Glomerular visceral epithelial cell (primary cell): ENCODE data around the gene METAP1.
"Not testable (repeated sequence)": the region's sequence is repeated elsewhere in the genome, so short reads cannot be mapped to it uniquely, and the experiment has no call there.

Experiments used
- DNase-seq: peaks from one replicate; pipeline ENCODE4 v3.0.0-alpha.2; 2016; ENCODE audit errors: extremely low spot score

The METAP1 gene

GRCh38 chr4:98995183-98996055, at the start of gene METAP1:
Gene METAP1, plus strand, starts transcription at chr4:98995721. Its CDS starts 33 bp downstream, at chr4:98995754.
- DNase-seq, result peak; percentile 99

DNA sequence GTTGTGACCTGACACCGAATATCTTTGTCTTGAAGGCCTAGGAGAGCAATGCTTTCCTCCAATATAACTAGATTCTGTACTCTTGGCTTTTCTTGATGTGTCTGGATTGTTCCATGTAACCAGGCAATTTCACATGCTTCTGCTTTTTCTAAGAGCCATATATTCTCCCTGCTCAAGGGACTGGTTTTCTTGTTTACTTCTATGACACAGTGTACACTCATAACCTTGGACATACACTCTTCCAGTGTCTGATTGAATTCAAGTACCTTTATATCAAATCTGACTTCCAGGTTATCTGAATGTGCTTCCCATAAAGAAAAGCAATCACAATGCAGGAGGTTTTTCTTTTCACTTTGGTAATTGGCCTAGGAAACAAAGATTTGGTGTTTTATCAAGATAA, 49.2 kb upstream of the METAP1 start:
- no peak for DNase-seq

DNA sequence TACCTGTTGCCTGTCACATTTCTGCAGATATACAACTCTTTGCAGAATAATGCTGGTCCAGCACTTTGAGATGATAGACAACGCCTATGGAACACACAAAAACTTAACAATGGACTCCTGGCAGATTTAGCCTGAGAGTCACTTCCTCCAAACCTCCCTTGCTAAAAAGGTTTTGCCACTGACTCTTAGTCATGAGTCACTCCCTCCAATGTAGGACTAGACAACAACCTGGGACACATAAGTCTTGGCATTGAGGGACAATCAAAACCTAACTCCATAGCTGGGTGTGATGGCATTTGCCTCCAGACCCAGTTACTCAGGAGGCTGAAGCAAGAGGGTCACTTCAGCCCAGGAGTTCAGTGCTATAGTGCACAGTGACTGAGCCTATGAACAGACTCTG, 44.6 kb upstream of the METAP1 start:
- no peak for DNase-seq

- DNase-seq, result no peak
Observed at GRCh38 chr4:98951710-98952109, 43.8 kb upstream of the METAP1 start.

DNA sequence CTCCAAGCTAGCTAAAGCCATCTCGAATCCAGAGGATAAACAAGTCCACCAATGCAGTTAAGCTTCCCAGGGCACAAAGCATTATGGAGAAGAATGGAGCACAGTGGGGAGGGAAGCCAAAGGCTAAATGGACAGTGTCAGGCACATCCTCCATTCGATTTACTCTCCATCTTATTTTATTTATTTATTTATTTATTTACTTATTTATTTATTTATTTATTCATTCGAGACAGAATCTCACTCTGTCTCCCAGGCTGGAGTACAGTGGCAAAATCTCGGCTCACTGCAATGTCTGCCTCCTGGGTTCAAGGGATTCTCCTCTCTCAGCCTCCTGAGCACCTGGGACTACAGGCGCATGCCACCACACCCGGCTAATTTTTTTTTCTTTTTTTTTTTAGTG, 40.3 kb upstream of the METAP1 start:
- DNase-seq, result no peak

DNA sequence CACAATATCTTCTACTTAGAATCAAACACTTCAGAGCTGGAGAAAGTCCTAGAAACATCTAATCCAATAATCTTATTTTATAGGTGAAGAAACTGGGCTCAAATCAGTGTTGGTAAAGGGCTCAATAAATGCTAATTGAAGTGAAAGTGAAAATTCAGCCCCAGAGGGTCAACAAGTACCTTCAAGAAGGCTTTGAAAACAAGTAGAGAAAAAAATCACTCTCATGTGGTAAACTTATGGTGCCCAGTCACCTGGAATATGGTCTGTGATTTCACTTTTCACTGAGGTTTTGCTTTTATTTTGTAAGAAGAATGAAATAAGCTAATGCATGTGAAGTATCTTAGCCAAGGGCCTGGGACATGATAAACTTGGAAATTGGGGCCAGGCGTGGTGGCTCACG, 37.5 kb upstream of the METAP1 start:
- no peak for DNase-seq

- no peak for DNase-seq
Observed at GRCh38 chr4:98959411-98959810, 36.1 kb upstream of the METAP1 start.

DNA sequence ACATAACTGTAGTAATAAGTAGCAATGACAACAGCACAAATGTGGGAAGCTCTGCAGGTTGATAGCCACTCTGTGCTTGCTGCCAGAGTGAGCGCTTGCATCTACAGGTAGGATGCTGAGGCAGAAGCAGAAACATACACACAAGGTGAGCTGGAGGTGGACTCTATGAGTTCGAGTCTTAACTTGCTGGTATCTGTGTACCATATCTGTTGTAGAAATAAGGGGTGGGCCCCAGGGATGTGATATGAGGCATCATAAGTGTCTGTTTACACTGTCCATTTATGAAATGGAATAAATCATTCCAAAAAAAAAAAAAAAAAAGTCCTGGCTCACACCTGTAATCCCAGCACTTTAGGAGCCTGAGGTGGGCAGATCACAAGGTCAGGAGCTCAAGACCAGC, 33.8 kb upstream of the METAP1 start:
- no peak for DNase-seq

DNA sequence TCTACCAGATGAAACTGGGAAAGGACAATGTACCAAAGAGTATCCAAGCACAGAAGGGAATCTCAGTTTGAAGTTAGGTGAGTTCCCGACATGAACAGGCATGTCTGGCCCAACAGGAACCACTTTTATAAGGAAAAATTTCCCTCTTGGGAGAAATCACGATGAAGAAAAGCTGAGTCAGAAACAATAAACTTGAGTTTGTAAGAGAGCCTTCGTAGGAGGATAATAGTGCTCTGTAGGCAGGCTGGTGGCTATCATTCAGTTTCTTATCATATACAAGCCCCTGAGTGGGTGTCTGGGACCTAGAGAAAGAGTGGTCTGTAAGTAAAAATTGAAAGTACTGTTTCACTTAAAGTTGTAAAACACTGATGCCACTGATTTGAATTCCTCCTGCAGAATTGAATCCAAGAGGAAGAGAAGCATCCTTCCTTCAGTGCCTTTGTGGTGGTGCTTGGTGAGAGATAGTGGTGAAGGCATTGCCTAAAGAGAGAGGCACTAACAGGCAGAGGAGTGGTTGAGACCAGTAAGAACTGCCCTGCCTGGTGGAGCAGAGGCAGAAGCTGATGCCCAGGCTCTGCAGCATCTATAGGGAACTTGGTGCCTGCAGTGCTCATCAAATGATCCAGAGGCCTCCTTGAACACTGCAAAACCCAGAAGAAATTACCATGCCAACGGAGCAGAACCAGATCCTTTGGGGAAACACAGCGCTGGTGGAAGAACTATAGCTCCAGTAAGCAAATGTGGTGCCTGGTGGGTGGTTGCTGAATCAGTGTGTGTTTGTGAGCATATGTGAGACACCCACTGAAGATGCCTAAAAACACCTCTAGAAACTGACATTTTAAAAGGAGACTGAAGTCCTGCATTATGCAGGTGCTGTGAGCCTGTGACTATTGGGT, 31.7 kb upstream of the METAP1 start:
- DNase-seq, result peak; percentile 2

DNA sequence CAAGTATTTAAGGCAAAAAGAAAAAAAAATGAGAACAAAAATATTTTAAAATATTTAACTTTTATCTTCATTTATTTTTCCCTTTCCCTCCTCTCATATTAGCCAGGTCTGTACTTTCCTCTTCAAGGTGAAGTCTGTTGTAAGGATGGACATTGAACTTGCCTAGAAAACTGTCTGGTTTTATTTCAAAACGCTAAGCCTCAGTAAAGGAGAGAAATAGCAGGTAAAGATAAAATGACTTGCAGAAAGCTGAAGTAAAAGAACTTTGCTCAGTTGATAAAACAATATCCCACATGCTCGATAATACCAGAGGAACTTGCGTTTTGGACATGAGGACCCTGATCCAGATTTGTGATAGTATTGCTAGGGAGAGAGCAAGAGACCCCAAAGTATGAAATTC, 28.6 kb upstream of the METAP1 start:
- no peak for DNase-seq

- no peak for DNase-seq
Observed at GRCh38 chr4:98967786-98968329, 27.7 kb upstream of the METAP1 start.

DNA sequence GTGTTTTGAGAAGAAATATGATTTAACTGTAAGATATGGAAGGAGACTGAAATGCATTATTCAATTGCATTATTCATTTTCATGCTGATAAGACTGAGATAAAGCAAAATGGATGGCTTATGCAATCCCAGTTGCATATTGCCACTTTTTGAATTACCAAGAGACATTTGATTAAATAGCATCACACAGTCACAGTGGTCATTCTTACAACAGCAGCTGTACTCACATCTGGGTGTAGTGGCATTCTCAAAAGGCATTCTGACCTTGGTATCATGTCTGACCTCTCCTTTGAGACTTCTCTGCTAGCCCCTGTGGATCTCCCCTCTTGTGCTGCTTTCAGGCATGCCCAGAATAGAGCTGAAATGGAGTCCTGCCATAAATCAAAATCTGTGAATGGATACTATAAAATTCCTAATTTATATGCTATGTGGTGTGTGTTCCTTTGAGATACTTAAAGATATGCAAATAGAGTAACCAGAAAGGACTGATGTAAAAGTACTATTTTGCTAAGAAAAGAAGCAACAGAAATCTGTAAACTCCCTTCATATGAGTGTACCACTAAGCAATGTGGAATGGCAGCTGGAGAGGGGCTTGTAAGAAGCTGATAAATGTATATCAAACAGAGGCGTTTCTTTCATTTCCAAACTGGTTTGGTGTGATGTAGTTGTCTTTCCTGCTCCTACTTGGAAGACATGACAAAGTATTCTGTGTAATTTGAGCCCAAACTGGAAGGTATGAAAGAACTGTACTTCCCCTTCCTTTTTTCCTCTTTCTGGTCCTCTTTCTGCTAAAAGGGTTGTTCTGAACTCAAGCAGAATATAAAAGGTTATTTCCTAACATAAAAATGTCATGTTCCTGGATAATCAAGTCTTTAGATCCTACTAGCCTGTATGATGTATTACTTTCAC, 25.4 kb upstream of the METAP1 start:
- DNase-seq, result no peak

GRCh38 chr4:98976716-98977115, 18.8 kb upstream of the METAP1 start:
- no peak for DNase-seq

- DNase-seq, result no peak
Observed at GRCh38 chr4:98977557-98977956, 18.0 kb upstream of the METAP1 start.

DNA sequence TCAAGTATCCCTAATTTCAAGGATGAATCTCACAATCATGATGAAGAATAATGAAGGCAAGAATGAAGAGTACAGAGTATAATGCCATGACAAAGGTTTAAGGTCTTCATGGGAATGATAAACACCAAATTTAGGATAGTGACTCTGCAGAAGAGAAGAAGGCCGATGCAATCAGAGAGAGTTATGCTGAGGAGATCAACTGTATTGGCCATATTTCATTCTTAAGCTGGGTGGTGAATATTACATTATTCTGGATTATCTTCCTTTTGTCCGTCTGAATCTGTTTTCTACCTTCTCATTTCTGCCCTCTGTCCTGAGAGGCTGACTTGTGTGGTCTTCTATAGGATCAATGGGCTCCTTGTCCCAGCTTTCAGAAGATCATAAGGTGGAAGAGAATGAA, 7.8 kb upstream of the METAP1 start:
- no peak for DNase-seq

DNA sequence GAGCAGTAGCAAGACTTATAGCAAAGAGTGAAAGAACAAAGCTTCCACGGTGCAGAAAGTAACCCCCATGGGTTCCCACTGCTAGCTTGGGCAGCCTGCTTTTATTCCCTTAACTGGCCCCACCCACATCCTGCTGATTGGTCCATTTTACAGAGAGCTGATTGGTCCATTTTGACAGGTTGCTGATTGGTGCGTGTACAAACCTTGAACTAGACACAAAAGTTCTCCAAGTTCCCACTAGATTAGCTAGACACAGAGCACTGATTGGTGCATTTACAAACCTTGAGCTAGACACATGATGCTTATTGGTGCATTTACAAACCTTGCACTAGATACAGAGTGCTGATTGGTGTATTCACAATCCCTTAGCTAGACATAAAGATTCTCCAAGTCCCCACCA, 2.7 kb upstream of the METAP1 start:
- not testable (repeated sequence) for DNase-seq

- DNase-seq, result no peak
Observed at GRCh38 chr4:98993419-98994071, 2.0 kb upstream of the METAP1 start.

DNA sequence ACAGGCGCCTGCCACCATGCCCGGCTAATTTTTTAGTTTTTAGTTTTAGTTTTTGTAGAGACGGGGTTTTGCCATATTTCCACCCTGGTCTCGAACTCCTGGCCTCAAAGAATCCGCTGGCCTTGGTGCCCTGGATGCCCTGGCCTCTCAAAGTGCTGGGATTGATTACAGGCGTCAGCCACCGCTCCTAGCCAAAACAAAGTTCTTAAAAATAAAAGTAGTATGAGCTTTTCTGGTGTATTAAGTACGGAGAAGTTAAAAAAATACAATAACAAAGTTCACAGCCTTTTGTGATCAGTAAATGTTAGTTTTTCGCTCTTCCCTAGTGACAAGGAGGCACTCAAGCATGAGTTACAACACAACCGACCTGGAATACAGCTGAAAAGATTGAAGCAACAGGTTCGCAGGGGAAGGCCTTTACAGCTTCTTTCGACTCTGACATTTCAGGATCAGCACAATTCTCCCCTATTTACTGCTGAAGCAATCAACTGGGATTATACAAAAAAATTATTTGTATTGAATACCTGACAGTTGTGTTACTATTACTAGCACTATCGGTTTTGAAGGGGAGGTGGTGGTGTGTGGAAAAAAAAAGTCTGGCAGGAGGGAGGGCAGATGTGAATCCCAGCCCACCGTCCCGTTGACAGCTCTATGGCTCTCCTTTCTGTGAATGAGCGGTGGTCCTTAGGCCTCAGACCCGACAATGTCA, 893 bp upstream of the METAP1 start:
- no peak for DNase-seq

DNA sequence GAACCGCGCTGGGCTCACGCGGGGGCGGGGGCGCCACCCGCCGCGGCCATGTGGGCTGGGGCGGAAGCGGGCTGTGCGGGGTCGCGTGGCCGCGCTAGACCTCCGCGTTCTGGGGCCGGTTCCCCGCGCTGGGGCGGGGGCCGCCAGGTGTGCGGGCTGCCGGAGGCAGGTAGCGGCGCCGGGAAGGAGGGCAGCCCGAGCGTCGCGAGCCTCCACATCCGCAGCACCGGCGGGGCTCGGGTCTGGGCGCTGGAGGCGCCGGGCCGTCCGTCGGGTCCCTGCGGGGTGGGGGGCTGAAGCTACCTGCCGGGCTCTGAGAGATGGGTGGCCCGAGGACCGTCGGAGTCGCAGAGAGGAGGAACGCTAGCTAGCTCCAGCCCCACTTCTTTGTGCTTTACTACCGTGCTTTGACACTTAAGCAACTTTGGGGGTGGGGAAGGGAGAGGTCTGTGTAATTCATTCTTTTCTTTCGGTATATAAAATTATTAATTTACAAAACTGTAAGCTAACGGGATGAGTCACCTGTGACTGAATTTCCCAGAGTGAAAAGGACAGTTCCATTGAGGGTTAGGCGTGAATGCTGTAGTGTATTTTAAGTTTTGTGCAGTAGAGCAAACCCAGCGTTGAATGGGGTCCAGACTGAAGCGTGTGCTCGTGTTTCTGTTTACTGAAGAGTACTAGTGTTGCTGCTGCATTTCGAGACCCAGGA, 689 bp downstream of the METAP1 start:
- peak; percentile 53 for DNase-seq

DNA sequence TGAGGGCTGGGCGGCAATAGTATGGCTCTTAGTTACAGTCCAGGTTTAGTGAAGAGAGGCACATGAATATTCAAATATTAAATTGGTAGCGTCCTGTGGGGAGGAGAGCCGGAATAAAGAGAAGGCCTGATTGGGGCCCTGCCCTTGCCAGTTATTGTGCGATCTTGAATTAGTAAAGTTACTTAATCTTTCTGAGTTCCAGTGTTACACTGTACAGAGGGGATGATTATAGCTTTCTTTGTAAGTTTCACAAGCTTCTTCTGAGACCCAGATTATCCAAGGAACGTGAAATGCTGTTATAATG, 1.2 kb downstream of the METAP1 start:
- no peak for DNase-seq
